Measurements from ENCODE around the gene ASPSCR1. TPM values are rescaled to one million over a fixed set of nuclear protein-coding genes. Genes with fewer than 3 reads are reported as not detected.

ASPSCR1 gene
- total and polyA plus RNA-seq, 2 of the 13 experiments (the other 11 are each of a cell fraction or from before 2014, with no cell fraction given), result 274 to 314 TPM

DNA sequence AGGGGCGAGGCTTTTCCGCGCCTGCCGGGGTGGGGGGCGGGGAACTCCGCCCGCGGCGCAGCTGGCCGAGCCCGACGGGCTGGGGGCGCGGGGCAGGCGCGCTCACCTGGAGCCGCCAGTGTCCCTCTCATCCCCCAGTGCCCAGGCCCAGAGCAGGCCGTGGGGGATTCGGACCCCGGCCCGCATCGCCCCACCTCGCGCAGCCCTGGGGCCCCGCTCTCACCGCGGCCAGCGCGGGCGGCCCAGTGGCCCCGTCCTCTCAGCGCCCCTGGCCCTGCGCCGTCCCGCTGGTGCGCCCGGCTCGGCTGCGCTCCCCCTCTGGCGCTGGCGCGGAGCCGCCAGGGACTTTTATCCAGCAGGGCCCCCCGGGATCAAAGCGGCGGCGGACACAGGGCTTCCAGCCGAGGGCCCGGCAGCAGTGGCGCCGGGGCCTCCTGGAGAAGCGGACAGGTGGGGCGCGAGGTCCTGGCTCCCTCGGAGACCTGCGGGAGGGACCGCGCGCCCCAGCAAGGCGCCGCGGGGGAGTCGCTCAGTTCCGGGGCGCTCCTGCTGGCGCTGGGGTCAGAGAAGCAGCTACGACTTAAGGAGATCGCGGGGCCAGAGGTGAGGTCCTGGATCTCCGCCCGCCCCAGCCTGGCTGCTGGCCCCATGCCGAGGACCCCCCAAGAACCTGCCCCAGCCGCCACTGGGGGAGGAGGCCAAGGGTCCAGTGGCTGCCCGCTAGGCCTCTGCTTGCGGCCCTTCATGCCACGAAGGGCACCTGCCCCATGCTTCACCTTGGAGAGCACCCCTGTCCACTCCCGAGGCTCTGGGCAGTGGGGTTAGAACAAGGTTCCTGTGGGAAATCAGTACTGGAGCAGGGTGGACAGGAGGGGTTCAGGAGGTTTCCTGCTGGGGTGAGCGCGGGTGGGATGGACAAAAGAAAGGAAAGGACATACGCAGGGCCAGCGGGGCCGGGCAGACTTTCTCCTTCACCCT, 15.6 kb upstream of the ASPSCR1 start (continued):
- TF ChIP-seq, protein P1, sequence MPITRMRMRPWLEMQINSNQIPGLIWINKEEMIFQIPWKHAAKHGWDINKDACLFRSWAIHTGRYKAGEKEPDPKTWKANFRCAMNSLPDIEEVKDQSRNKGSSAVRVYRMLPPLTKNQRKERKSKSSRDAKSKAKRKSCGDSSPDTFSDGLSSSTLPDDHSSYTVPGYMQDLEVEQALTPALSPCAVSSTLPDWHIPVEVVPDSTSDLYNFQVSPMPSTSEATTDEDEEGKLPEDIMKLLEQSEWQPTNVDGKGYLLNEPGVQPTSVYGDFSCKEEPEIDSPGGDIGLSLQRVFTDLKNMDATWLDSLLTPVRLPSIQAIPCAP (CRISPR knock-in tag; IDR thresholded peaks at IDR 0.05; ENCODE audit: low read depth), result no peak
- TF ChIP-seq ASH2L (IDR thresholded peaks at IDR 0.05; ENCODE audit: insufficient read length, low read depth, low read length) (peak; percentile 6), PAX8 (CRISPR knock-in tag; IDR thresholded peaks at IDR 0.05; ENCODE audit: borderline replicate concordance) (no peak), ZNF296 (CRISPR knock-in tag; conservative IDR thresholded peaks at IDR 0.05) (no peak), TOE1 (CRISPR knock-in tag; IDR thresholded peaks at IDR 0.05) (no peak; the same call in 1 of the 2 replicates), YEATS4 (CRISPR knock-in tag; IDR thresholded peaks at IDR 0.05; ENCODE audit: borderline replicate concordance) (peak; percentile 67; the same call in 1 of the 2 replicates), PAWR (CRISPR knock-in tag; IDR thresholded peaks at IDR 0.05; ENCODE audit: borderline replicate concordance) (no peak), ZFP36L2 (CRISPR knock-in tag; IDR thresholded peaks at IDR 0.05) (no peak), FOXK1 (CRISPR knock-in tag; IDR thresholded peaks at IDR 0.05; ENCODE audit: borderline replicate concordance, low read depth) (0 out of 2 replicates have a peak, but pooled peaks have one; percentile 12), CBX1 (IDR thresholded peaks at IDR 0.05; ENCODE audit: low read depth) (no peak), HCFC1 (IDR thresholded peaks at IDR 0.05; ENCODE audit: low read depth, low read length) (no peak), ZNF235 (CRISPR knock-in tag; IDR thresholded peaks at IDR 0.05; ENCODE audit: borderline replicate concordance) (0 out of 2 replicates have a peak, but pooled peaks have one; percentile 26), ZNF282 (IDR thresholded peaks at IDR 0.05; ENCODE audit: partially characterized antibody) (no peak), NFYB (CRISPR knock-in tag; IDR thresholded peaks at IDR 0.05) (no peak), ZNF777 (CRISPR knock-in tag; IDR thresholded peaks at IDR 0.05) (0 out of 2 replicates have a peak, but pooled peaks have one; percentile 57), ISL2 (CRISPR knock-in tag; IDR thresholded peaks at IDR 0.05) (no peak), PITX1 (CRISPR knock-in tag; IDR thresholded peaks at IDR 0.05) (0 out of 2 replicates have a peak, but pooled peaks have one; percentile 6), U2AF1 (optimal IDR thresholded peaks at IDR 0.05; ENCODE audit: low read depth, low read length) (no peak), TCF12 (IDR thresholded peaks at IDR 0.05) (no peak), TCF12 (CRISPR knock-in tag; IDR thresholded peaks at IDR 0.05) (no peak)
- TF ChIP-seq, protein P2, sequence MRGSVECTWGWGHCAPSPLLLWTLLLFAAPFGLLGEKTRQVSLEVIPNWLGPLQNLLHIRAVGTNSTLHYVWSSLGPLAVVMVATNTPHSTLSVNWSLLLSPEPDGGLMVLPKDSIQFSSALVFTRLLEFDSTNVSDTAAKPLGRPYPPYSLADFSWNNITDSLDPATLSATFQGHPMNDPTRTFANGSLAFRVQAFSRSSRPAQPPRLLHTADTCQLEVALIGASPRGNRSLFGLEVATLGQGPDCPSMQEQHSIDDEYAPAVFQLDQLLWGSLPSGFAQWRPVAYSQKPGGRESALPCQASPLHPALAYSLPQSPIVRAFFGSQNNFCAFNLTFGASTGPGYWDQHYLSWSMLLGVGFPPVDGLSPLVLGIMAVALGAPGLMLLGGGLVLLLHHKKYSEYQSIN (CRISPR knock-in tag; IDR thresholded peaks at IDR 0.05; ENCODE audit: borderline replicate concordance), result no peak
- TF ChIP-seq, protein P3, sequence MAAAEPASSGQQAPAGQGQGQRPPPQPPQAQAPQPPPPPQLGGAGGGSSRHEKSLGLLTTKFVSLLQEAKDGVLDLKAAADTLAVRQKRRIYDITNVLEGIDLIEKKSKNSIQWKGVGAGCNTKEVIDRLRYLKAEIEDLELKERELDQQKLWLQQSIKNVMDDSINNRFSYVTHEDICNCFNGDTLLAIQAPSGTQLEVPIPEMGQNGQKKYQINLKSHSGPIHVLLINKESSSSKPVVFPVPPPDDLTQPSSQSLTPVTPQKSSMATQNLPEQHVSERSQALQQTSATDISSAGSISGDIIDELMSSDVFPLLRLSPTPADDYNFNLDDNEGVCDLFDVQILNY (CRISPR knock-in tag; conservative IDR thresholded peaks at IDR 0.05), result no peak
- TF ChIP-seq, protein P4, sequence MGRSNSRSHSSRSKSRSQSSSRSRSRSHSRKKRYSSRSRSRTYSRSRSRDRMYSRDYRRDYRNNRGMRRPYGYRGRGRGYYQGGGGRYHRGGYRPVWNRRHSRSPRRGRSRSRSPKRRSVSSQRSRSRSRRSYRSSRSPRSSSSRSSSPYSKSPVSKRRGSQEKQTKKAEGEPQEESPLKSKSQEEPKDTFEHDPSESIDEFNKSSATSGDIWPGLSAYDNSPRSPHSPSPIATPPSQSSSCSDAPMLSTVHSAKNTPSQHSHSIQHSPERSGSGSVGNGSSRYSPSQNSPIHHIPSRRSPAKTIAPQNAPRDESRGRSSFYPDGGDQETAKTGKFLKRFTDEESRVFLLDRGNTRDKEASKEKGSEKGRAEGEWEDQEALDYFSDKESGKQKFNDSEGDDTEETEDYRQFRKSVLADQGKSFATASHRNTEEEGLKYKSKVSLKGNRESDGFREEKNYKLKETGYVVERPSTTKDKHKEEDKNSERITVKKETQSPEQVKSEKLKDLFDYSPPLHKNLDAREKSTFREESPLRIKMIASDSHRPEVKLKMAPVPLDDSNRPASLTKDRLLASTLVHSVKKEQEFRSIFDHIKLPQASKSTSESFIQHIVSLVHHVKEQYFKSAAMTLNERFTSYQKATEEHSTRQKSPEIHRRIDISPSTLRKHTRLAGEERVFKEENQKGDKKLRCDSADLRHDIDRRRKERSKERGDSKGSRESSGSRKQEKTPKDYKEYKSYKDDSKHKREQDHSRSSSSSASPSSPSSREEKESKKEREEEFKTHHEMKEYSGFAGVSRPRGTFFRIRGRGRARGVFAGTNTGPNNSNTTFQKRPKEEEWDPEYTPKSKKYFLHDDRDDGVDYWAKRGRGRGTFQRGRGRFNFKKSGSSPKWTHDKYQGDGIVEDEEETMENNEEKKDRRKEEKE (IDR thresholded peaks at IDR 0.05), result no peak
- TF ChIP-seq, protein P5, sequence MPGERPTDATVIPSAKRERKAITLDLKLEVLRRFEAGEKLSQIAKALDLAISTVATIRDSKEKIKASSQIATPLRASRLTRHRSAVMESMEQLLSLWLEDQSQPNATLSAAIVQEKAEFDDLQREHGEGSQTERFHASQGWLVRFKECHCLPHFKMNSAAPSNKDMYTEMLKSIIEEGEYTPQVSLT (CRISPR knock-in tag; IDR thresholded peaks at IDR 0.05; ENCODE audit: borderline replicate concordance, low read depth), result no peak
